ENCODE measurements around the gene GPR68. TPM values are rescaled to one million over a fixed set of nuclear protein-coding genes. Genes with fewer than 3 reads are reported as not detected.
"Not testable (repeated sequence)": the region's sequence is repeated elsewhere in the genome, so short reads cannot be mapped to it uniquely, and the experiment has no call there.

The GPR68 gene
- total RNA-seq, 1 donor from 2014 or later: 4.2 TPM

GRCh38 chr14:91269076-91269991 is 24.8 kb upstream of the GPR68 start:
- H3K27me3 ChIP-seq: no peaks in the 10 kb centered on the region
- TF ChIP-seq POLR2AphosphoS5 (IDR thresholded peaks at IDR 0.05; ENCODE audit: insufficient read depth in 1 of 2, low read depth in 1 of 2): no peak
- no peak for TF ChIP-seq POLR2A (IDR thresholded peaks at IDR 0.05)
- TF ChIP-seq CTCF (IDR thresholded peaks at IDR 0.05): no peak
- no peaks in the 10 kb centered on the region for H3K36me3 ChIP-seq
- no peak for DNase-seq (ENCODE audit: extremely low spot score in 2 of 2)
- H3K27ac ChIP-seq: no peak overlapping the region
- peaks cover 23% of the 10 kb centered on the region for H3K4me1 ChIP-seq
- intact Hi-C loops (cut with DNase I): no loop called here
- peak overlapping the region in 1 of 2 donors; percentile 9 for H3K4me3 ChIP-seq
- no peaks in the 10 kb centered on the region for H3K9me3 ChIP-seq

DNA sequence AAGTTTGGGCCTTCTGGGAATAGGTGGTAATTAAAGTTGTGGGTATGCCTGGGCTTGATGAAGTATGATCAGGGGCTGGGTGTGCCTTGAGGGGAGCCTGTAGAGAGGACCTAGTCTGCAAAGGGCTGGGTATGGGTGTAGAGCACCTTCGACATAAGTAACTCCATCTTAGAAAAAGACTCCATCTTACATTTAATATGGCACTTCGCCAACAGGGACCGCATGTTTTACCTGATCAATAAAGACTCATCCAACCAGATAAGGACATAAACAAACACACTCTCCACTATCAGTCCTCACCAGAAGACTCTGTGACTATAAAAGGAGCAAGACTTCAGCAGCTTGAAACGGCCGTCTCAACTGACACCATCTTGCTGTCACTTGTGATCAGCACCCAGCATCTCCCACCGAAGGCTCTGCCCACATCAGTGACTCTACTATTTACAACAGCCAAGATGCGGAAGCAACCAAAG is 23.5 kb upstream of the GPR68 start:
- Histone ChIP-seq H3K4me3 (no peak overlapping the region), H3K27me3 (no peaks in the 10 kb centered on the region), H3K9me3 (no peaks in the 10 kb centered on the region), H3K27ac (no peak overlapping the region), H3K36me3 (no peaks in the 10 kb centered on the region), H3K4me1 (peaks cover 34% of the 10 kb centered on the region)
- intact Hi-C loops (cut with DNase I): no loop called here
- no peak for TF ChIP-seq POLR2A (IDR thresholded peaks at IDR 0.05)
- TF ChIP-seq CTCF (IDR thresholded peaks at IDR 0.05): no peak
- no peak for TF ChIP-seq POLR2AphosphoS5 (IDR thresholded peaks at IDR 0.05; ENCODE audit: insufficient read depth in 1 of 2, low read depth in 1 of 2)
- no peak for DNase-seq (ENCODE audit: extremely low spot score in 2 of 2)

GRCh38 chr14:91266276-91266675 is 21.8 kb upstream of the GPR68 start:
- H3K36me3 ChIP-seq; H3K4me3 ChIP-seq; intact Hi-C loops (cut with DNase I); H3K9me3 ChIP-seq; H3K27me3 ChIP-seq; DNase-seq (ENCODE audit: extremely low spot score in 2 of 2); H3K27ac ChIP-seq: not testable (repeated sequence)
- peaks cover 34% of the 10 kb centered on the region for H3K4me1 ChIP-seq

DNA sequence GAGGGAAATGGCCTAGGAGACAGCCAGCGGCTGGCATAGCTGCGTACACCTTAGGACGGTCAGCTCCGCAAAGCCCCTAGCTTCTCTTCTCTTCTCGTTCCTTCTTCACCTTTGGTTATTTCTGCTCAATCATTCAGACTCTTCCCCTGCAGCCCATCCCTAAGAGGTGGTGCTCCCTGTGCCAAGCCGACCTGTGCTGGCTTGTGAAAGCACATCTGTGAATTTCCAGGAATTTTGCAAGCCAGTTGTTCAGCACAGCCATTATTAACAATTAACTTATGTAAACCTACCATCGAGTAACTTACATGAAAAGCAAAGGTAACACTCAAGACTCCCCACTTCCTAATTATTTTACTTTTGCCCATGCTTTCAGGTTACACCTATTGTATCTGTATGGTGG is 20.9 kb upstream of the GPR68 start:
- no peaks in the 10 kb centered on the region for H3K27me3 ChIP-seq
- intact Hi-C loops (cut with DNase I): no loop called here
- TF ChIP-seq POLR2A (IDR thresholded peaks at IDR 0.05) (no peak), POLR2AphosphoS5 (IDR thresholded peaks at IDR 0.05; ENCODE audit: insufficient read depth in 1 of 2, low read depth in 1 of 2) (no peak), CTCF (IDR thresholded peaks at IDR 0.05) (no peak)
- H3K9me3 ChIP-seq: no peaks in the 10 kb centered on the region
- H3K36me3 ChIP-seq: no peaks in the 10 kb centered on the region
- peak overlapping the region; percentile 47 for H3K27ac ChIP-seq
- no peak for DNase-seq (ENCODE audit: extremely low spot score in 2 of 2)
- H3K4me1 ChIP-seq: peaks cover 34% of the 10 kb centered on the region
- no peak overlapping the region for H3K4me3 ChIP-seq

DNA sequence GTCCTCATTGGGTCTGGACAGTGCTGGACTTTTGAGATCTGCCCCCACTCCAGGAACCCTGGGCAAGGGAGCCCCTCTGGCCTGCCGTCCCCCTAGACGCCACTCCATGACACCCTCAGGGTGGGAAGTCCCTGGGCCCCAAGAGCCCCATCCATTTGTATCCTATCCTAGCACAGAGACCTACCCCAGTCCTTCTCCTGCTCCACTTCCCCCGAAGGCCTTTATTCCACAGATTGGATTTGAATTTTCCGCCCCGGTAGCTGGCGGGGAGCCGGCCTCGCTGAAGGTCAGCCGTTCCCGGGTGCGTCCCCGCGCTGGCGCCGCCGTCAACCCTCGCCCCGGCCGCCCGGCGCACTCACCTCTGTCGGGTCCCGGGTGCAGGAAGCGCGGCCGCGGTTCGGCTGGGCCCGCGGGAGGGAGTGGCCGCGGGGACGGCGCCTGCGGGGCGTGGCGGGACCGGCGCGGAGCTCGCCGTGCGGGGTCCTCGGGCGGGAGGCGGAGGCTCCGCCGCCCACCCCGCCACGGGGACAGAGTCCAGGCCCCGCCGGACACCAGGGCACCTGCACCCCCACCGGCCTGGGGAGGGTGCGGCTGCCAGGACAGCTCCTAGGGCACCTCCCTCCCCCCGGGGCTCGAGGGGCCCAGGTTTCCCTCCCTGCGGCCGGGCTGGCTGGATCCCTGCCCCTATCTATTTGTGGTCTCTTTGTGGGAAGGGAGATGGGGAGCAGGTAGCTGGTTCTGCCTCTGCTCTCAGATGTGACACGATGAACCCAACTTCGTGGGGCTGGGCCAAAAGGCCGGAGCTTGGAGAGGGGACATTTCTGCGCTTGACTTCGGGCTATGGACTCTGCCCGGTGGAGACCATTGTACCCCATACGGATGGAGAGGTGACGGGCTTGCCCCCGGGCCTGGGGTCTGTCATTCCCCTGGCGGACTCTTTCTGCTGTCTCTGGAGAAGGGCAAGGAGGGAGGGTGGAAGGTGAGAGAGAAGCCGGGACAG is 19.9 kb upstream of the GPR68 start:
- no peak for TF ChIP-seq POLR2AphosphoS5 (IDR thresholded peaks at IDR 0.05; ENCODE audit: insufficient read depth in 1 of 2, low read depth in 1 of 2)
- TF ChIP-seq POLR2A (IDR thresholded peaks at IDR 0.05): no peak
- TF ChIP-seq CTCF (IDR thresholded peaks at IDR 0.05): no peak
- H3K9me3 ChIP-seq: no peaks in the 10 kb centered on the region
- peak overlapping the region; percentile 47 for H3K27ac ChIP-seq
- intact Hi-C loops (cut with DNase I): no loop called here
- H3K36me3 ChIP-seq: no peaks in the 10 kb centered on the region
- peaks cover 31% of the 10 kb centered on the region for H3K4me1 ChIP-seq
- peak overlapping the region; percentile 46 to 47 for H3K4me3 ChIP-seq
- no peak for DNase-seq (ENCODE audit: extremely low spot score in 2 of 2)
- H3K27me3 ChIP-seq: no peaks in the 10 kb centered on the region

All from vagina (tissue), 2 donors.